Measurements from ENCODE around the gene TUBB1.

The TUBB1 gene

DNA sequence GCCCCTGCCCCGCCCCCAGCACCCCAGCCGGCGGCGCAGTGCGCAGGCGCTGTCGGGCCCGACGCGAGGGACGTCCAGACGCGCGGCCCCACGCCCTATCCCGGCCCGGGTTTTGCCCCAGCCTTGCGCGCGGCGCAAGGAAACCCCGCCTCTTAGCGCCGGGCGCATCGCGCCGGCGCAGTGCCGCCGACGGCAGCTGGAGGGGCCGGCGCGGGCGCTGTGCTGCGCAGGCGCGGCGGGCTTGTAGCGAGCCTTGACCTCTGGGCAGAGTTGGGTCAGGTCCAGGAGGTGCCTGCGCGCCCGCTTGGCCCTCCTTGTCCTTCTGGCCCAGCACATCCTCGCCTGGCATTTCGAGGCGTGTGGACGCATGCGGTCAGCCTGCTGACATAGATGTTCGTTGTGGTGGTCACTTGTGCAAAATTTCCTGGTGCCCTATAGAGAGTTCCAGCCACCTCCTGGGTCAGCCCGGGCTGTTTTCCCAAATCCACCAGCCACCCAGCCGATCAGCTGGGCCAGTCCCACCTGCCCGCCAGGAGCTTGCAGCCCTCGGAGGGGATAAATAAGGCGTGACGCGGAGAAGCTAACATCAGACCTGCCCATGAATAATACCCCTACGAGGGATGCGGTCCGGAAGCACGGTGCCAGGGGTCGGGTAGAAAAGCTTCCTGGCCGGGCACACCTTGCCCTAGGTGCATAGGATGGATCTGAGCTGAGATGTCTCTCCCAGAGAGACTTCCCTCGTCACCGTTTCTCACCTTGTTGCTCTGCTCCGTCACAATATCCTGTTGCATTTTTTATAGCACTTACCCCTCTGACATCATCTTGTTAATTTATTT, 23.8 kb downstream of the TUBB1 start:
- Histone ChIP-seq H3K27ac (no peak overlapping the region), H3K36me3 (replicated peaks) (peaks cover 3% of the 10 kb centered on the region), H3K27me3 (replicated peaks) (no peaks in the 10 kb centered on the region), H3K4me3 (ENCODE audit: low read depth, low read length) (peak overlapping the region; percentile 79)
- TF ChIP-seq CTCF (IDR thresholded peaks at IDR 0.05; ENCODE audit: low read depth, low read length, missing control alignments) = no peak
- in situ Hi-C loops (cut with HindIII; ENCODE audit: low pct_ligation_motif_present, low sequenced_read_pairs) = no loop called here
- DNase-seq = peak; percentile 73

DNA sequence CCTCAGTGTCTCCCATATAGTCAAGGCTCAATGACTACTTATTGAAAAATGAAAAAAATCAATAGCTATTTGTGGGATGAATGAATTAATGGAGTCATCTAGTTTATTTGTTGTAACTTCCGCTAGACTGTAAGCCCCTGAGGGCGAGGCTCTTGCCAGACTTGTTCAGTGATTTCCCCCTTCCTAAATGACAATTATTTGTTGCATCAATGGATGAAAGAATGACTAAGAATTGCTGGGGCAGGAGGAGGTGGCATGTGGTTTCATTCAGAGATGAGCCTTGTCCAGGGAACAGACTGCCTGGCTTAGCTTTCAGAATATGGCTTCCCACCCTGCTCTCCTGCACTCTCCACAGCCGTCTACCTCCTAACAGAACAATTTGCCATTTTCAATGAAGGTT, 24.5 kb downstream of the TUBB1 start:
- DNase-seq = no peak
- TF ChIP-seq CTCF (IDR thresholded peaks at IDR 0.05; ENCODE audit: low read depth, low read length, missing control alignments) = no peak
- H3K36me3 ChIP-seq (replicated peaks) = no peaks in the 10 kb centered on the region
- no peaks in the 10 kb centered on the region for H3K27me3 ChIP-seq (replicated peaks)
- no peak overlapping the region for H3K4me3 ChIP-seq (ENCODE audit: low read depth, low read length)
- in situ Hi-C loops (cut with HindIII; ENCODE audit: low pct_ligation_motif_present, low sequenced_read_pairs) = no loop called here
- H3K27ac ChIP-seq = no peak overlapping the region

DNA sequence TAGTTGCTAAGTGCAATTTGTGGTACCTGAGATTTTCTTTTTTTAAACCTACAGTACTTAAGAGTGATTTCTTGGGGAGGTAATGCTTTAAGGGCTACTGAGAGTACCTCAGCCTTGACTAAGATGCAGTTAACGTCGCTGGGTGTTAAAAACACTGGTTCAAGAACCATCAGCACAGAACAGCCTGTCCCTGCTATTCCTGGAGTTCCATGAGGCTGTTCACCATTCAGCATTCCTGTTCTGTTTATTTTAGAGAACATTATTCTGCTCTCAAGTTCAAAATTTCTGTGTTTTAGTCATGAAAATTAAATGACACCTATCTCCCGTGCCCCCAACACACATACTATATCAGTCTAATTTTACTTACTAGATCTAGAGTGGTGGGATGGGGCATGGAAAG, 25.1 kb downstream of the TUBB1 start:
- in situ Hi-C loops (cut with HindIII; ENCODE audit: low pct_ligation_motif_present, low sequenced_read_pairs) = no loop called here
- DNase-seq = no peak
- H3K27ac ChIP-seq = no peak overlapping the region
- H3K4me3 ChIP-seq (ENCODE audit: low read depth, low read length) = no peak overlapping the region
- H3K27me3 ChIP-seq (replicated peaks) = no peaks in the 10 kb centered on the region
- no peaks in the 10 kb centered on the region for H3K36me3 ChIP-seq (replicated peaks)
- TF ChIP-seq CTCF (IDR thresholded peaks at IDR 0.05; ENCODE audit: low read depth, low read length, missing control alignments) = no peak

- no peak for DNase-seq
- in situ Hi-C loops (cut with HindIII; ENCODE audit: low pct_ligation_motif_present, low sequenced_read_pairs) = no loop called here
- Histone ChIP-seq H3K27ac (no peak overlapping the region), H3K36me3 (replicated peaks) (no peaks in the 10 kb centered on the region), H3K27me3 (replicated peaks) (no peaks in the 10 kb centered on the region), H3K4me3 (ENCODE audit: low read depth, low read length) (no peak overlapping the region)
- TF ChIP-seq CTCF (IDR thresholded peaks at IDR 0.05; ENCODE audit: low read depth, low read length, missing control alignments) = no peak
These were observed 25.6 kb downstream of the TUBB1 start for GRCh38 chr20:59044796-59045195.

DNA sequence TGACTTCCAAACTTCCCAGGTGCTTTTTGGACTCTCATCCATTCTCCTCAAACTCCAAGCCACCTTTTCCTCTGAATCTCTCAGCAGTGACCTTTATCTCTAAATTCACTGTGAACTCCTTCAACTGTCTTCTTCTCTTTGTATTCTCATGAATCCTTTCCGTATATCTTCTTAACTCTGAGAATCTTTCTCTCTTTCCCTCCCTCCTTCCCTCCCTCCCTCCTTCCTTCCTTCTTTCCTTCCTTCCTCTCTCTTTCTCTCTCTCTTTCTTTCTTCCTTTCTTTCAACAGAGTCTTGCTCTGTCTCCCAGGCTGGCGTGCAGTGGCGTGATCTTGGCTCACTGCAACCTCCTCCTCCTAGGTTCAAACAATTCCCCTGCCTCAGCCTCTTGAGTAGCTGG, 27.6 kb downstream of the TUBB1 start:
- in situ Hi-C loops (cut with HindIII; ENCODE audit: low pct_ligation_motif_present, low sequenced_read_pairs) = no loop called here
- no peak overlapping the region for H3K4me3 ChIP-seq (ENCODE audit: low read depth, low read length)
- H3K36me3 ChIP-seq (replicated peaks) = no peaks in the 10 kb centered on the region
- no peak overlapping the region for H3K27ac ChIP-seq
- peaks cover 4% of the 10 kb centered on the region for H3K27me3 ChIP-seq (replicated peaks)
- no peak for TF ChIP-seq CTCF (IDR thresholded peaks at IDR 0.05; ENCODE audit: low read depth, low read length, missing control alignments)
- DNase-seq = no peak
